Measurements from ENCODE around the gene LZTS2. TPM values are rescaled to one million over a fixed set of nuclear protein-coding genes. Genes with fewer than 3 reads are reported as not detected.
A peak's percentile ranks its signal among the peaks of the same experiment; 100 is the strongest.

LZTS2 gene
- total RNA-seq, 1 donor from 2014 or later = 19.2 TPM

GRCh38 chr10:101005869-101006567 is 6.4 kb downstream of the LZTS2 start:
- intact Hi-C loops (cut with micrococcal nuclease) = no loop called here
- Mint-ChIP-seq H3K4me1 (ENCODE audit: low read depth) (peaks cover 2% of the 10 kb centered on the region), H3K9me3 (no peaks in the 10 kb centered on the region), H3K4me3 (ENCODE audit: low read depth) (no peak overlapping the region), H3K27ac (no peak overlapping the region), H3K36me3 (ENCODE audit: low read depth) (peaks cover 8% of the 10 kb centered on the region), H3K27me3 (ENCODE audit: low read depth) (peaks cover 2% of the 10 kb centered on the region)
- no peak for DNase-seq (ENCODE audit: low spot score)

GRCh38 chr10:101006593-101007098 is 7.0 kb downstream of the LZTS2 start:
- no peaks in the 10 kb centered on the region for H3K9me3 Mint-ChIP-seq
- H3K36me3 Mint-ChIP-seq (ENCODE audit: low read depth) = peaks cover 6% of the 10 kb centered on the region
- no peak overlapping the region for H3K4me3 Mint-ChIP-seq (ENCODE audit: low read depth)
- no peak overlapping the region for H3K27ac Mint-ChIP-seq
- no peaks in the 10 kb centered on the region for H3K27me3 Mint-ChIP-seq (ENCODE audit: low read depth)
- DNase-seq (ENCODE audit: low spot score) = no peak
- intact Hi-C loops (cut with micrococcal nuclease) = no loop called here
- H3K4me1 Mint-ChIP-seq (ENCODE audit: low read depth) = no peaks in the 10 kb centered on the region

GRCh38 chr10:101007099-101007711 is 7.6 kb downstream of the LZTS2 start:
- H3K9me3 Mint-ChIP-seq = no peaks in the 10 kb centered on the region
- intact Hi-C loops (cut with micrococcal nuclease) = no loop called here
- DNase-seq (ENCODE audit: low spot score) = no peak
- peaks cover 6% of the 10 kb centered on the region for H3K36me3 Mint-ChIP-seq (ENCODE audit: low read depth)
- no peak overlapping the region for H3K27ac Mint-ChIP-seq
- no peaks in the 10 kb centered on the region for H3K27me3 Mint-ChIP-seq (ENCODE audit: low read depth)
- no peaks in the 10 kb centered on the region for H3K4me1 Mint-ChIP-seq (ENCODE audit: low read depth)
- no peak overlapping the region for H3K4me3 Mint-ChIP-seq (ENCODE audit: low read depth)

GRCh38 chr10:101007915-101008822 is 8.6 kb downstream of the LZTS2 start:
- peaks cover 6% of the 10 kb centered on the region for H3K36me3 Mint-ChIP-seq (ENCODE audit: low read depth)
- H3K4me3 Mint-ChIP-seq (ENCODE audit: low read depth) = no peak overlapping the region
- intact Hi-C loops (cut with micrococcal nuclease) = no loop called here
- peaks cover 5% of the 10 kb centered on the region for H3K4me1 Mint-ChIP-seq (ENCODE audit: low read depth)
- H3K27ac Mint-ChIP-seq = no peak overlapping the region
- DNase-seq (ENCODE audit: low spot score) = no peak
- no peaks in the 10 kb centered on the region for H3K9me3 Mint-ChIP-seq
- H3K27me3 Mint-ChIP-seq (ENCODE audit: low read depth) = peaks cover 1% of the 10 kb centered on the region

- Mint-ChIP-seq H3K4me1 (ENCODE audit: low read depth) (peaks cover 9% of the 10 kb centered on the region), H3K27me3 (ENCODE audit: low read depth) (peaks cover 3% of the 10 kb centered on the region), H3K4me3 (ENCODE audit: low read depth) (no peak overlapping the region), H3K36me3 (ENCODE audit: low read depth) (peaks cover 6% of the 10 kb centered on the region), H3K27ac (no peak overlapping the region), H3K9me3 (no peaks in the 10 kb centered on the region)
- no peak for DNase-seq (ENCODE audit: low spot score)
- intact Hi-C loops (cut with micrococcal nuclease) = no loop called here
Observed at GRCh38 chr10:101008823-101009423, 9.3 kb downstream of the LZTS2 start.

- intact Hi-C loops (cut with micrococcal nuclease) = loop anchor here (5.0 kb wide), 1 partner anchor 43 kb away; the partner anchor contains the start of gene SEMA4G
- H3K27ac Mint-ChIP-seq = no peak overlapping the region
- H3K4me3 Mint-ChIP-seq (ENCODE audit: low read depth) = no peak overlapping the region
- H3K9me3 Mint-ChIP-seq = no peaks in the 10 kb centered on the region
- H3K4me1 Mint-ChIP-seq (ENCODE audit: low read depth) = peaks cover 20% of the 10 kb centered on the region
- H3K27me3 Mint-ChIP-seq (ENCODE audit: low read depth) = peaks cover 3% of the 10 kb centered on the region
- peaks cover 3% of the 10 kb centered on the region for H3K36me3 Mint-ChIP-seq (ENCODE audit: low read depth)
- DNase-seq (ENCODE audit: low spot score) = no peak
Observed at GRCh38 chr10:101010329-101010728, 10.7 kb downstream of the LZTS2 start.

- intact Hi-C loops (cut with micrococcal nuclease) = loop anchor here (2.0 to 5.0 kb wide), 2 partner anchors 21 to 44 kb away; partner anchors contain the start of gene SEMA4G
- H3K36me3 Mint-ChIP-seq (ENCODE audit: low read depth) = no peaks in the 10 kb centered on the region
- H3K4me1 Mint-ChIP-seq (ENCODE audit: low read depth) = peaks cover 23% of the 10 kb centered on the region
- no peak overlapping the region for H3K27ac Mint-ChIP-seq
- no peak for DNase-seq (ENCODE audit: low spot score)
- H3K4me3 Mint-ChIP-seq (ENCODE audit: low read depth) = no peak overlapping the region
- H3K9me3 Mint-ChIP-seq = no peaks in the 10 kb centered on the region
- peaks cover 11% of the 10 kb centered on the region for H3K27me3 Mint-ChIP-seq (ENCODE audit: low read depth)
Observed at GRCh38 chr10:101011517-101012423, 12.2 kb downstream of the LZTS2 start.

GRCh38 chr10:101012525-101013364 is 13.1 kb downstream of the LZTS2 start:
- Mint-ChIP-seq H3K9me3 (no peaks in the 10 kb centered on the region), H3K36me3 (ENCODE audit: low read depth) (no peaks in the 10 kb centered on the region), H3K27ac (peak overlapping the region; percentile 6), H3K4me3 (ENCODE audit: low read depth) (no peak overlapping the region), H3K4me1 (ENCODE audit: low read depth) (peaks cover 23% of the 10 kb centered on the region), H3K27me3 (ENCODE audit: low read depth) (peaks cover 20% of the 10 kb centered on the region)
- intact Hi-C loops (cut with micrococcal nuclease) = loop anchor here (1.0 to 5.0 kb wide), 3 partner anchors 13 to 45 kb away; partner anchors contain the start of genes LZTS2 and SEMA4G
- peak; percentile 68 for DNase-seq (ENCODE audit: low spot score)

GRCh38 chr10:101013365-101013825 is 13.8 kb downstream of the LZTS2 start:
- Mint-ChIP-seq H3K27ac (peak overlapping the region; percentile 6), H3K36me3 (ENCODE audit: low read depth) (no peaks in the 10 kb centered on the region), H3K4me3 (ENCODE audit: low read depth) (no peak overlapping the region), H3K4me1 (ENCODE audit: low read depth) (peaks cover 23% of the 10 kb centered on the region), H3K27me3 (ENCODE audit: low read depth) (peaks cover 22% of the 10 kb centered on the region), H3K9me3 (no peaks in the 10 kb centered on the region)
- intact Hi-C loops (cut with micrococcal nuclease) = loop anchor here (1.0 to 5.0 kb wide), 3 partner anchors 14 to 46 kb away; partner anchors contain the start of genes LZTS2 and SEMA4G
- no peak for DNase-seq (ENCODE audit: low spot score)

GRCh38 chr10:101014230-101014884 is 14.7 kb downstream of the LZTS2 start:
- peaks cover 25% of the 10 kb centered on the region for H3K27me3 Mint-ChIP-seq (ENCODE audit: low read depth)
- no peak overlapping the region for H3K4me3 Mint-ChIP-seq (ENCODE audit: low read depth)
- DNase-seq (ENCODE audit: low spot score) = peak; percentile 58
- no peaks in the 10 kb centered on the region for H3K9me3 Mint-ChIP-seq
- H3K4me1 Mint-ChIP-seq (ENCODE audit: low read depth) = peaks cover 26% of the 10 kb centered on the region
- H3K36me3 Mint-ChIP-seq (ENCODE audit: low read depth) = no peaks in the 10 kb centered on the region
- intact Hi-C loops (cut with micrococcal nuclease) = loop anchor here (5.0 kb wide), 1 partner anchor 47 kb away; the partner anchor contains the start of gene SEMA4G
- H3K27ac Mint-ChIP-seq = peak overlapping the region; percentile 40

Measured in activated T-helper 2 cell treated with anti-CD3 and anti-CD28 coated beads, Interferon-gamma antibody, Interleukin-2, Interleukin-4, amounts not matched to agents 10 μg/mL and 5 μg/mL and 100 μg/mL, durations not matched to agents 14 hours and 24 hours and 36 hours (primary cell).